HL-60 (cell line): ENCODE measurements around the gene PLEKHD1.

Experiments used
- GABPA ChIP-seq: IDR thresholded peaks from 2 replicates; pipeline ENCODE4 v1.6.1; 2012; ENCODE audit warnings: low read depth
- POLR2AphosphoS5 ChIP-seq: IDR thresholded peaks from 2 replicates; pipeline ENCODE4 v1.6.1; 2012; ENCODE audit warnings: low read depth
- TF ChIP-seq, protein P1 (sequence below): IDR thresholded peaks from one replicate; pipeline ENCODE4 v1.5.1; 2011; ENCODE audit warnings: low read length, control low read depth, inconsistent platforms; ENCODE audit not compliant: insufficient read depth
- TF ChIP-seq, protein P2 (sequence below): IDR thresholded peaks from 2 replicates; pipeline ENCODE4 v1.6.1; 2012; ENCODE audit warnings: low read depth; ENCODE audit not compliant: insufficient replicate concordance

- TF ChIP-seq, protein P1, sequence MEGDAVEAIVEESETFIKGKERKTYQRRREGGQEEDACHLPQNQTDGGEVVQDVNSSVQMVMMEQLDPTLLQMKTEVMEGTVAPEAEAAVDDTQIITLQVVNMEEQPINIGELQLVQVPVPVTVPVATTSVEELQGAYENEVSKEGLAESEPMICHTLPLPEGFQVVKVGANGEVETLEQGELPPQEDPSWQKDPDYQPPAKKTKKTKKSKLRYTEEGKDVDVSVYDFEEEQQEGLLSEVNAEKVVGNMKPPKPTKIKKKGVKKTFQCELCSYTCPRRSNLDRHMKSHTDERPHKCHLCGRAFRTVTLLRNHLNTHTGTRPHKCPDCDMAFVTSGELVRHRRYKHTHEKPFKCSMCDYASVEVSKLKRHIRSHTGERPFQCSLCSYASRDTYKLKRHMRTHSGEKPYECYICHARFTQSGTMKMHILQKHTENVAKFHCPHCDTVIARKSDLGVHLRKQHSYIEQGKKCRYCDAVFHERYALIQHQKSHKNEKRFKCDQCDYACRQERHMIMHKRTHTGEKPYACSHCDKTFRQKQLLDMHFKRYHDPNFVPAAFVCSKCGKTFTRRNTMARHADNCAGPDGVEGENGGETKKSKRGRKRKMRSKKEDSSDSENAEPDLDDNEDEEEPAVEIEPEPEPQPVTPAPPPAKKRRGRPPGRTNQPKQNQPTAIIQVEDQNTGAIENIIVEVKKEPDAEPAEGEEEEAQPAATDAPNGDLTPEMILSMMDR, result no peak
- TF ChIP-seq POLR2AphosphoS5 (no peak), GABPA (no peak)
- TF ChIP-seq, protein P2, sequence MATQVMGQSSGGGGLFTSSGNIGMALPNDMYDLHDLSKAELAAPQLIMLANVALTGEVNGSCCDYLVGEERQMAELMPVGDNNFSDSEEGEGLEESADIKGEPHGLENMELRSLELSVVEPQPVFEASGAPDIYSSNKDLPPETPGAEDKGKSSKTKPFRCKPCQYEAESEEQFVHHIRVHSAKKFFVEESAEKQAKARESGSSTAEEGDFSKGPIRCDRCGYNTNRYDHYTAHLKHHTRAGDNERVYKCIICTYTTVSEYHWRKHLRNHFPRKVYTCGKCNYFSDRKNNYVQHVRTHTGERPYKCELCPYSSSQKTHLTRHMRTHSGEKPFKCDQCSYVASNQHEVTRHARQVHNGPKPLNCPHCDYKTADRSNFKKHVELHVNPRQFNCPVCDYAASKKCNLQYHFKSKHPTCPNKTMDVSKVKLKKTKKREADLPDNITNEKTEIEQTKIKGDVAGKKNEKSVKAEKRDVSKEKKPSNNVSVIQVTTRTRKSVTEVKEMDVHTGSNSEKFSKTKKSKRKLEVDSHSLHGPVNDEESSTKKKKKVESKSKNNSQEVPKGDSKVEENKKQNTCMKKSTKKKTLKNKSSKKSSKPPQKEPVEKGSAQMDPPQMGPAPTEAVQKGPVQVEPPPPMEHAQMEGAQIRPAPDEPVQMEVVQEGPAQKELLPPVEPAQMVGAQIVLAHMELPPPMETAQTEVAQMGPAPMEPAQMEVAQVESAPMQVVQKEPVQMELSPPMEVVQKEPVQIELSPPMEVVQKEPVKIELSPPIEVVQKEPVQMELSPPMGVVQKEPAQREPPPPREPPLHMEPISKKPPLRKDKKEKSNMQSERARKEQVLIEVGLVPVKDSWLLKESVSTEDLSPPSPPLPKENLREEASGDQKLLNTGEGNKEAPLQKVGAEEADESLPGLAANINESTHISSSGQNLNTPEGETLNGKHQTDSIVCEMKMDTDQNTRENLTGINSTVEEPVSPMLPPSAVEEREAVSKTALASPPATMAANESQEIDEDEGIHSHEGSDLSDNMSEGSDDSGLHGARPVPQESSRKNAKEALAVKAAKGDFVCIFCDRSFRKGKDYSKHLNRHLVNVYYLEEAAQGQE, result no peak
These were observed 2.7 kb downstream of the PLEKHD1 start for GRCh38 chr14:69487226-69487625.
